ENCODE data around the gene ZNF138.

The ZNF138 gene

GRCh38 chr7:64874114-64874513 lies 79.9 kb downstream of the ZNF138 start:
- no peak overlapping the region for H3K4me3 ChIP-seq (replicated peaks; ENCODE audit: insufficient read depth, low read length)
- TF ChIP-seq REST (IDR thresholded peaks at IDR 0.05; ENCODE audit: insufficient replicate concordance, low read depth), result no peak
- TF ChIP-seq GABPA (IDR thresholded peaks at IDR 0.05; ENCODE audit: low read depth), result no peak
- no peak for TF ChIP-seq POLR2AphosphoS5 (IDR thresholded peaks at IDR 0.05; ENCODE audit: low read depth)
- TF ChIP-seq CTCF (IDR thresholded peaks at IDR 0.05; ENCODE audit: insufficient read depth, low read length), result no peak
- TF ChIP-seq SPI1 (IDR thresholded peaks at IDR 0.05; ENCODE audit: borderline replicate concordance, low read depth), result no peak
- no peak overlapping the region for H3K27ac ChIP-seq (replicated peaks)
- DNase-seq (ENCODE audit: low read depth in 1 of 2, low spot score in 1 of 2), result no peak
- no peaks in the 10 kb centered on the region for H3K27me3 ChIP-seq (ENCODE audit: insufficient read depth, poor library complexity, severe bottlenecking)

- TF ChIP-seq GABPA (IDR thresholded peaks at IDR 0.05; ENCODE audit: low read depth) (no peak), POLR2AphosphoS5 (IDR thresholded peaks at IDR 0.05; ENCODE audit: low read depth) (no peak), CTCF (IDR thresholded peaks at IDR 0.05; ENCODE audit: insufficient read depth, low read length) (no peak)
- Histone ChIP-seq H3K27ac (replicated peaks) (no peak overlapping the region), H3K27me3 (ENCODE audit: insufficient read depth, poor library complexity, severe bottlenecking) (no peaks in the 10 kb centered on the region), H3K4me3 (replicated peaks; ENCODE audit: insufficient read depth, low read length) (no peak overlapping the region)
- no peak for DNase-seq (ENCODE audit: low read depth in 1 of 2, low spot score in 1 of 2)
Measured at GRCh38 chr7:64874562-64875250, 80.5 kb downstream of the ZNF138 start.

GRCh38 chr7:64875258-64875657 lies 81.0 kb downstream of the ZNF138 start:
- TF ChIP-seq SPI1 (IDR thresholded peaks at IDR 0.05; ENCODE audit: borderline replicate concordance, low read depth), result no peak
- no peak for TF ChIP-seq GABPA (IDR thresholded peaks at IDR 0.05; ENCODE audit: low read depth)
- no peak for TF ChIP-seq REST (IDR thresholded peaks at IDR 0.05; ENCODE audit: insufficient replicate concordance, low read depth)
- TF ChIP-seq POLR2AphosphoS5 (IDR thresholded peaks at IDR 0.05; ENCODE audit: low read depth), result no peak
- TF ChIP-seq CTCF (IDR thresholded peaks at IDR 0.05; ENCODE audit: insufficient read depth, low read length), result no peak
- H3K4me3 ChIP-seq (replicated peaks; ENCODE audit: insufficient read depth, low read length), result no peak overlapping the region
- no peaks in the 10 kb centered on the region for H3K27me3 ChIP-seq (ENCODE audit: insufficient read depth, poor library complexity, severe bottlenecking)
- no peak overlapping the region for H3K27ac ChIP-seq (replicated peaks)
- no peak for DNase-seq (ENCODE audit: low read depth in 1 of 2, low spot score in 1 of 2)

Data from HL-60 (cell line).